ENCODE results near the gene PIP5K1B. TPM values are rescaled to one million over a fixed set of nuclear protein-coding genes. Genes with fewer than 3 reads are reported as not detected.

PIP5K1B gene
- total RNA-seq, 1 donor from 2014 or later: 0.15 TPM

DNA sequence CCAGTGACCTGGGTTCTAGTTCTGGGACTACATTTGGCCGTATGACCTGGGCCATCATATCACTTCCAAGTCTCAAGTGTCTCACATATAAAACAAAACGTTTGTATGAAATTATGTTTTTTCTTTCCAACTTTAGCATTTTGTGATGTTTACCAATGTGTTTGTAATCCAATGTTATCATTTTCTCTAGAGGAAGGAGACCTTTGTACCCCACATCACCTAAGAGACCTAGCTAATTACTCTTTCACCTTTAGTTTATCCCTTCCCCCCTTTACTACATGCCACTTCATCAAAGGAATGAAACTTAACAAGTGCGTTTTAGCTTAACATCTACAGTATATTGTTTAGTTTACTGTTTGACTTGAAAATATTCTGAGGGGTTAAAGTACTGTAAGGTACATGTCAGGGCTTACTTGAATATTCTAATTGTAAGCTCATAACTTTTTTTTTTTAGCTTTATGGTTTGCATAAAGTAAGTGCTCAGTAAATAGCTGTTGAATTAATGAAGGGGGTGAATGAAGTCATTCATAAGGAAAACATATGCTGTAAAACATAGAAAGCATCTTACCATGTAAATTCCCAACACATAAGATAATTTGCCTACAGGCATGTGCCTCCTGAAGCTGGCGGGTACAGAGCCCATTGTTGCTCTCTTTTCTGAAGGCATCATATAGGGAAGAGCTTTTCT is 2.9 kb downstream of the PIP5K1B start:
- DNase-seq (ENCODE audit: low read depth): no peak

DNA sequence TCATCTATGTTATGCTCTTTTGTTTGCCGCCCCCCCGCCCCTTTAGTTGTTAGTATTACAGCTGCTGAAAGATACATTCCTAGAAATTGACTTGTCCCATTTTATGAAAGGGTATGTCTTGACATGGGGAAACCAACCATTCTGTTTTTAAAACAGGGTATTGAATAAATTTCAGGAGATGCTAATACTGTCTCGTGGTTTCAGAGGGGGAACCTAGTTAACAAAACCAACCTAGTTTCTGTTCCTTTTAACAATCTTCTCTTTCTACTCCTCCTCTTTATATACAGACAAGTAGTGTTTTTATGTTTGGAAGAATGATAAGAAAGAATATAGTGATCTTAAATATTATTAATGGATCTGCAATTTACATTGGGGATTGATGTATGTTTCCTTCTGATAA is 3.5 kb downstream of the PIP5K1B start:
- DNase-seq (ENCODE audit: low read depth): no peak

DNA sequence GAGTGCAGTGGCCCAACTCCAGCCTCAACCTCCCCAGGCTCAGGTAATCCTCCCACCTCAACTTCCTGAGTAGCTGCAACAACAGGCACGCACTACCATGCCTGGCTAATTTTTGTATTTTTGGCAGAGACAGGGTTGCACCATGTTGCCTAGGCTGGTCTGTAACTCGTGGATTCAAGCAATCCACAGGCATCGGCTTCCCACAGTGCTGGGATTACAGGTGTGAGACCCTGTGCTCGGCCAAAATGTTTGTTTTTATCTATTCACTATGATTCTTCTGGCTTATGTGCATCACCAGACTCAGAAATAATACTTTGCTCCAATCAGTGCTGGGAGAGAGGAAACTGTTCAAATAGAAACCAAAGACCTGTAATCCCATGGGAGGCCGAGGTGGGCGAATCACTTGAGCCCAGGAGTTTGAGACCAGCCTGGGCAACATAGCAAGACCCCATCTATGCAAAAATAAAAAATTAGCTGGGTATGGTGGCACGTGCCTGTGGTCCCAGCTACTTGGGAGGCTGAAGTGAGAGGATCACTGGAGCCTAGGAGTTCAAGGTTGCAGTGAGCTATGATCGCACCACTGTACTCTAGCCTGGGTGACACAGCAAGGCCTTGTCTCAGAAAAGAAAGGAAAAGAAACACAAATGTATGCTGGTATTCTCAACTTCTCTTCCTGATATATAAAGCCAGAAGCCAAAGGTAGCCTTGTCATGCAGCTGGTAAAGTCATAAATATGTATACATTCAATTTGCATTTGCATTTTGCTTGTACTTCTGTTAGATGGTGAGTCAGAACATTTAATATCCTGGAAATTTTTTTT is 4.5 kb downstream of the PIP5K1B start:
- DNase-seq (ENCODE audit: low read depth): no peak

DNA sequence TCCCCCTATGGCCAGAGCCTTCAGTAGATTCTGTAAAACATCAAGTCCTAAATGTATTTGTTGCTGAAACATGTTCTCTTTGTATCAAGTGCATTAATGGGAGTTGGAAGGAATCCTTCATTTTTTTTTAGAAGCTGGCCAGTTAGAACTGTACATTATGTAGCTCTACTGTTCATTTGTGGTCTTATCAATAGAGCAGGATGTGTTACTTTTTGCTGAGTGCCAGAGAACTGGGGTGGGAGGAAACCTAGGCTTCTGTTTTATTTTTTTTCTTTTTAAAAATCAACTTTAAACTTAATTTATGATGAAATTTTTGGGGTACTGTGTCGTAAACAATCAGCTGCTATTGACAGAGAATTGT is 5.1 kb downstream of the PIP5K1B start:
- DNase-seq (ENCODE audit: low read depth): no peak

DNA sequence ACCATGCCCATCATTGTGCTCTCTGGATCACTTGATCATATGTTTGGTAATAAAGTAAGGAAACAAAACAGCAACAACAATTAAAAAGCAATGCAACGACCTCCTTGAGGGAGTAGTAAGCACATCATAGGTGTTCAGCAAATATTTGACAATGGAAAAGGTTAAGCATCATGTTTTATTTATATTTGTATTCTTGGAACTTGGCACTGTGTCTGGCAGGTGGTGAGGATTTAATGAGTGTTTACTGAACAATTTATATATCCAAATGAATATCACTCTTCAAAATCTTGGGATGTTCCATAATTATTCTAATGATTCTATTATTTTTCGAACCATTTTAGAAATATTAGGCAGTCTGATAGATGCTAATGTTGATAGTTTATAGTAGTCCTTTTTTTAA is 6.2 kb downstream of the PIP5K1B start:
- no peak for DNase-seq (ENCODE audit: low read depth)

DNA sequence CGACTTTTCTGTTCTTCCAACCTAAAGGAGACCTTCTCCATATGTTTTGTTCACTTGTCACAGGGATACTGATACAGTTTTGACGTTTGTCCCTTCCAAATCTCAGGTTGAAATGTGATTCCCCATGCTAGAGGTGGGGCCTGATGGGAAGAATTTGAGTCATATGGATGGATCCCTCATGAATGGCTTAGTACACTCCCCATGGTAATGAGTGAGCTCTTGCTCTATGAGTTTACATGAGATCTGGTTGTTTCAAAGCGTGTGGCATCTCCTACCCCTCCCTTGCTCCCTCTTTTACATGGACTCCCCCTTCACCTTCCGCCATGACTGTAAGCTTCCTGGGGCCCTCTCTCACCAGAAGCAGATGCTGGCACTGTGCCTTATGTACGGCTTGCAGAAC is 6.9 kb downstream of the PIP5K1B start:
- no peak for DNase-seq (ENCODE audit: low read depth)

DNA sequence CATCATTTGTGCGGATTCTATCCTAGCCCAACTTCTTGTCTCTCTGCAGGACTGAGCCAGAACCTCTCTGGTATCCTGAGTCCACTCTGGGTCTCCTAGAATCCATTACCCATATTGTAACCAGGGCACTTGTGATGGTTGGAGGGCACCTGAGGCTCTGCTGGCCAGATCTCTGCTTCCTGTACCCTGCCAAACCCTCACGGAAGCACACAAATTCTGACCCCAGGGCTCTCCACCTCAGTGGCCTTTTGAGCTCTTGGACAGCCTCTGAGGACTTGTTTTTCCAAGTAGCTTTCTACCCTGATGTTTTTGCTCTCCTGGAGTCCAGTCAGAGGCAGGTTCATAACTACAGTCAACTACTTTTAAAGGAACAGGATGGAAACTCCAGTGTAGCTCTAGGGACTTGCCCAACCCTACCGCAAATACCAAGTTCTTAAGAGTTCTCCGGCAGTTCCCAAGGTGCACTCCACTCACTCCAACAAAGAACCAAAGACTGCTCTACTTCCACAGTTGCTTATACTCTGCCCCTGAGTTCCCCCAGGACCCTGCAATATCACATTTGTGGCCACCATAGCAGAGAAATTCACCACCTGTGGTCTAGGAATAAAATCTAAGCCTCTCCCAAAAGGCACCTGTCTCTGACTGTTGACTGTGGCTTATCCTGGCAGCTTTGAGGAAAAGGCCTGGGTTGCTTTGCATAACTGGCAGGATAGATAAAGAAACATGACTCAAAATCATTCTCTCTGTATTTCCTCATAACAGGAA is 9.6 kb downstream of the PIP5K1B start:
- no peak for DNase-seq (ENCODE audit: low read depth)

DNA sequence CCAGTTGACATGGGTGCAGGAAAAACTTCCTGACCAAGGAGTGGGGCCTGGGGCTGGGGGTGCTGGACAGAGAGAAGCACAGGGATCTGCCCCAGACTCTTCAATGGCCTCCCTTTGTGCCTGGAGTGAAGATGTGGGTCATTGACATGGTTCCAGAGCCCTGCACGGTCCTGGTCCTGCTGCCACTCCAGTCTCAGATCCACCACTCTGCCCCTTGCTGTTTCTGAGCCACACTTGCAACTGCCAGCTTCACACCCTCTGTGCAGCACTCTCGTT is 10.1 kb downstream of the PIP5K1B start:
- DNase-seq (ENCODE audit: low read depth): no peak

DNA sequence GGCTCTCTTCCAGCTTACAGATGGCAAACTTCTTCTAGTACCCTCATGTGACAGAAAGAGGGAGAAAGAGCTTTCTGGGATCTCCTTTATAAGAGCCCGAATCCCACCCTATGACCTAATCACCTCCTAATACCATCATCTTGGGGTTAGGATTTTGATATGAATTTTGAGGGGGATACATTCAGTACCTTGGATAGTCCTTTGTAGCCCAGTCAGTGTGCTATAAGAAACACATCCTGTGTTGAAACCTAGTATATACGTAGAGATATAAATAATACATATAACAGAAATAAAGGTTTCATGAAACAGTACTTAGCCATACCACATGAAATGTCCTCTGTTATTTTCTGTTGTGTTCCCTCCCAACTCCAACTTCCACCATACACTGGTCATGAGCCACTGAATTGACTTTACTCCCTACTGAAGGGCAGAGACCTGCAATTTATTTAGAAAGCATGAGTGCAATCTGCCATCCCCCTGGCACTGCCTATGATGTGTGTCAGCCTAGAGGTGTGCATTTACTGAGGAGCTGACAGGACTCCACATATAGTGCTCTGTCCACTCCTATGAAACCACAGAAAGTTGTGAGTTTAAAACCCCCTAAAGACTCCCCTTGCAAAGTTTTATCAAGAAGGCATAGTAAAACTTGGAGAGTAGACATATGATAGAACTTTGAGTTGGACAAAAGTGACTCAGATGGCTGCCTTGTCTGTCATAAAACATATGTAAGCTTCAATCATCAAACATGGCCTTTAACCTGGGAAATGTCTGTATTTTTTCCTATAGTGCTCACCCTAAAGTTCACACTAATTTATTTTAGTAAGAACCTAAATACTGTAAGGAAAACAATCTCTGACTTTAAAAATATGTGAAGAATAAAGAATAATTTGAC is 12.8 kb downstream of the PIP5K1B start:
- no peak for DNase-seq (ENCODE audit: low read depth)

DNA sequence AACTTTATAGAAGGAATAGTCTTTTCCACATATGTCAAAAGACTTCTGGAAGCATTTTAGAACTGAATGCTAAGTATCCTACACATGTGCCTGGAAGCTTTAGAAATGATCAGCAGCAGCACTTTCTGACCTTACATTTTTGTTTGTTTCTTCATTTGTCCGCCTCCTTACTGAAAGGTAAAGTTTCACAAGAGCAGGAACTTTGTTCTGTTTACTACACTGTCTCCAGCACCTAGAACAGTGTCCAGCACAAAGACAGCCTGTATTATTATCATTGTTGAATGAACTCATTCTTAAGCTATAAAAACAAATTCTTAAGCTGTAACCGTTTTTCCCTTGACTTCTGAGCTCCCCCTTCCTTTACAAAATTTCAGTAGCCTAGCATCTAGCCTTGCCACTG is 14.8 kb downstream of the PIP5K1B start:
- no peak for DNase-seq (ENCODE audit: low read depth)

DNA sequence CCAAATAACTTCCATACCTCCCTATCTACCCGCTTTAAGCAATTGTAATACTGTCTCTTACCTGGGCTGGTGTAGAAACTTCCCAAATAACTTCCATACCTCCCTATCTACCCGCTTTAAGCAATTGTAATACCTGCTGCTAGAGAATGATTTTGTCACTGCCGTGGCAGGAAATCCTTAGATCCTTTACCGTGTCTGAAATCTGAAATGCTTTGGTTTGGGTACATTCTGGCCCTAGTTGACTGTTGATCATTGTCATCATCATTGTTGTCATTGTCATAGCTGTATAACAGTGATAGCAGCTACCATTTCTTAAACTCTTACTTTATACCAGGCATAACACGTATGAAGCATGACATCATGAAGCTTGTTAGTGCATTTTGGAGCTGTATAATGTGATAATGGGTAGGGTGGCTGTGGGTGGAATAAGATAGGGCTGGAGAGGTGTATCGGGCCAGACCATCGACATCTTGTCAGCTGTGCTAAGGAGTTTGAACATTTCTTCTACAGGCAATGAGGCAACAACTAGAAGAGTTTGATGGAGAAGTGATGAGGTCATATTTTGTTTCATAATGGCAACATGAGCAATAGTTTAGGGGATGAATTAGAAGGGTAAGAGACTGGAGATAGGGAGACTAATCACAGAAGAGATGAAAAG is 15.7 kb downstream of the PIP5K1B start:
- DNase-seq (ENCODE audit: low read depth): no peak

DNA sequence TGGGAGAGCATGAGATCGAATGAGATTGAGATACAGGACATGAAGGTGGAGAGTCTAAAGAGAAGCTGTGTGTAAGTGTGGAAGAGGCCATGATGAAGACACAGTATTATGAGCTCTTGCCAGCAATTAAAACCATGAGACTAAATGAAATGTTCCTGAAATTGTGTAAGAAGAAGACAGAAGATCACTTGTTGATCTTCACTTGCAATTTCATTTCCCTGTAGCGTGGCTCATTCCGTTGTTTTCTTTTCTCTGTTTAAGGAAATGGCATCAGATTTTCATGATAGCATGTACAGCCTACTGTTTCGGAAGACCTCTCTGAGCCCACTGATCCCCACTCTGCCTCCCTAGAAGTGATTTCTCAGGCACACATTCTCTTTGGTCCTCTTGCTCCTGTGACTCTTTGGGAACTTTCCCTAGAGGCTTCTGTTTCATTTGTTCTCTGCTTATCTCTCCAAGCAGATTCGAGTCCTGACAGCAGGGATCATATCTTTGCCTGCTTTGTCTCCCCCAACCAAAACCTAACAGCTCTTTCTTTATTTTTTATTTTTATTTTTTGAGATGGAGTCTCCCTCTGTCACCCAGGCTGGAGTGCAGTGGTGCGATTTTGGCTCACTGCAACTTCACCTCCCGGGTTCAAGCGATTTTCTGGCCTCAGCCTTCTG is 16.8 kb downstream of the PIP5K1B start:
- DNase-seq (ENCODE audit: low read depth): no peak

DNA sequence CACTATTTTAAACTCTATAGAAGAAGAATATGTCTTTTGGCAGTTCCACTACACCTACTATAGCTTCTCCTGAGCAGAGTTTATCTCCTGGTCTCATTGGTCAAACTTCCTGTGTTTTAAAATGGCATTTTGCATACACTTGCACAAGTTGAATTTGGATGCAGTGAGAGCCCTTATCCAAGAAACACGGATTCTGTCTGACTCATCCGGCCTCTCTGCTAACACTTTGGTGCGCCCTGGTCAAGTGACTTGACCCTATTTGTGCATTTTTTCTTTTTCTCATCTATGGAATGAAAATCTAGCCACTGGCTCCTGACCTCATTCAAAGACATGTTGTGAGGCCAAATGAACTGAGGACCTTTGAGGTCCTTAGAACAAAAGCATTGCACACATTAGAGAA is 20.0 kb downstream of the PIP5K1B start:
- DNase-seq (ENCODE audit: low read depth): no peak

DNA sequence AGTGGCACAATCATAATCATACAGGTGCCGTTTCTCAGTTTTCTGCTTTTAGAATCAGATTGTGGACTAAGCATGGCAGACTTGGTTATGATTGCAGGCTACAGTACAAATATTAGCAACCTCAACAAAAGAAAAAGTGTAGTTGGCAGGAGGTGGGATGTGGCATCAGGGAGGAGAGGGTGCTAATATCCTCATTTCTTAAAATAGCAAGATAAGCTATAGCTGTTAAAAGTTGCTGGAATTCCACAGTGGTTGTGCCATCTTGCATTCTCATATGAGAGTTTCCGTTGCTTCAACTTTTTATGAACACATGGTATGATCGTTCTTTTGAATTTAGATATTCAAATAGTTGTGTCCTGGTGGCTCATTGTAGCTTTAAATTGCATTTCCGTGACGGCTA is 21.4 kb downstream of the PIP5K1B start:
- no peak for DNase-seq (ENCODE audit: low read depth)

DNA sequence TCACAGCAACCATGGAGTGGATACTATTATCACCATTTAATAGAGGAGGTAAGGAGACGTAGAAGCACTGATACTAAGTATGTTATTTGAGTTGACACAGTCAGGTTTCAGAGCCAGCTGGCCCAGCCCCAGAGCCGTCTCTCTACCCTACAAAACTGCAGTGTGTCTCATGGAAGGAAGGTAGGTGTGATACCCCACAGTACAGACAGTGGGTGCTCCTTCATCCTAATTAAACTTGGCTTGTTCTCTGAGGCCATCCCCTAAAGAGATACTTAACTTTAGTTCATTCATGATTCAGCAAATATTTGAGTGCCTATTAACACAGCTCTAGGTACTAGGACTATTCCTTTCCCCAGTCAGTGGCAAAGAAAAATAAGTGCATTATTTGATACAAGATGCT is 22.6 kb downstream of the PIP5K1B start:
- no peak for DNase-seq (ENCODE audit: low read depth)

DNA sequence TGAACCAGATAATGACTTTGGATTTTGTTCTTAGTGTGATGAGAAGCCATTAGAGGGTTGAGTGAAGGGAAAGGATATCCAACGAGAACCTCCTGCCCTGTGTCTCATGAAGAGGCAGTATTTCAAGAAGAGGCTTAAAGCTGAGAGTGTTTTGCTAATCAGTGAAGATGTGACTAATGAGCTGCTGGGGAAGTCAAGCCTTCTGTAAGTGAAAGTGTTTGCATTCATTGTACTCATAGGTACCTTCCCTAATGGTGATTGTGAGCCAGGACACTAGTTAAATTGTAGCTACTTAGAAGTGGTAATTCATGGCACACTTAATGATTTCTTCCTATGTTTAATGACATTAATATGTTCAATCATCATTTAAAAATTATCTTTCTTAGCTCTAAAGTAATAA is 23.7 kb downstream of the PIP5K1B start:
- DNase-seq (ENCODE audit: low read depth): no peak

DNA sequence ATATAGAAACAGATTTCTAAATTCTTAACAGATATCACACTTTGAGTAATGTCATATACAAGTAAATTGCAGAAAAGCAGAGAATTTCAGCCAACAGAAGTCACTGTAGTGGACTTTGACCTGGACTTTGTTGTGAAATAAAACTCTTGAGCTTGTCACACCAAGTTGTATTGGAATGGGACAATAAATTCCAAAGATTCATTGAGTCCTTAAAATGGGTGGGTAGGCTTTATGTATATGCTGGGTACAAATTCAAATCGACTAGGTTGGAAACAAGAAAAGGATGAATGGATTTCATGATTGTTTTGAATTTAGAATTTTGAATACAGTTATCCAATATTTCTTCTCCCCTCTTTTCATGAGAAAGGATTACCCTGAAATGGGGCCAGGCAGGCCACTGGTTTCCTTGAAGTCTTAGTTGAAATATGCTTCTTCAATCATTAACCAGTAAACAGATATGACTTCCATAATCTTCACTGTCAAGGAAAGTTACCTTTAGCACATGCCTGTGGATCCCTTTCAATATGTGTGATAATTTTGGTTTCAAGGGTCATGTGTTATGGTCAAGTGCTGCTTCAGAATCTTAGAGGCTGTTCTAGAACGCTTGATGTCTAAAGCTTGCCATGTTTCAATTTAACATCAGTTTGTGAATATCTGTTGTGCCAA is 25.7 kb downstream of the PIP5K1B start:
- DNase-seq (ENCODE audit: low read depth): no peak

DNA sequence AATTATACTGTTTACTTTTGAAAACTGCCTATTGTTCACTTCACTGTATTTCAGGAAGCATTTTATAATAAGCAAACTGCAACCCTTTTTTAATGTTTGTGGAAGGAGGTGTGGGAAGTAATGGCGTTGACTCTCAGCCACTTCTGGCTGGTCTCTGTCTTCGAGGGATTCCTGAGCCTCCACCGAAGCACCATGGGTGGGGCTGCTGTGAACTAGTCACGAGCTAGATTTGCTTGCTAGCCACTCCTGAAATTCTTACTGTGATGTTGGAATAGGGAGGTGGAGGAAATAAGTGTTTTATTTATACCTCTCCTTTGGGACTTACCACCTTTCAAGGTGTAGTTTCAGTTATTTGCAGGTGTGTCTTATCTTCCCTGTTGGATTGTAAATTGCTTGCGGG is 26.8 kb downstream of the PIP5K1B start:
- no peak for DNase-seq (ENCODE audit: low read depth)

DNA sequence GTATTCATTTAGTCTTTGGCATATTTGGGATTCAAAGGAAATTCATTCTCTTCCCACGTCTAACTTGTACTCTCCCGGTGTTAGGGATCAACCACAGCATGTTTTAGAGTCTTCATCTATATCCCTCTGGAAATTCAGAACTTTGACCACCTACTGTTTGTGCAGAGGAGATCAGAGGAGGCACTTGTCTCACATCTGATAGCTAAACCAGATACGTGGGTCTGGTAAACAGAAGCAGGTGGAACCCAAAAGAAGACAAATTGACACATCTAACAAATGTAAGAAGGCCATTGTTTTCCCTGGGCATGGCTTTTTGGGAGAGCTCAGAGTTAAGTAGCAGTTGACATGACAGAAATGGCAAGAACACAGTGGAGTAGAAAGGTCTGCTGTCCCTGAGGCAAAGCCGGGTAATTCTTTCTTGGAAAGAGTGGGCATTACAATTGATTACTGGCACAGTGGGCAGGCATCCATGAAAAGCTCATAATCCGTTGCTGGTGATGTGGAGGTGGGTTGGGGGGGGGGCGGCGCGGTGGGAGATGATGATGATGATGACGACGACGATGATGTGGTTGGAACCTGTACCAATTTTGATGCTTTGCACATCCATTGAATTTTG is 27.5 kb downstream of the PIP5K1B start:
- DNase-seq (ENCODE audit: low read depth): no peak

DNA sequence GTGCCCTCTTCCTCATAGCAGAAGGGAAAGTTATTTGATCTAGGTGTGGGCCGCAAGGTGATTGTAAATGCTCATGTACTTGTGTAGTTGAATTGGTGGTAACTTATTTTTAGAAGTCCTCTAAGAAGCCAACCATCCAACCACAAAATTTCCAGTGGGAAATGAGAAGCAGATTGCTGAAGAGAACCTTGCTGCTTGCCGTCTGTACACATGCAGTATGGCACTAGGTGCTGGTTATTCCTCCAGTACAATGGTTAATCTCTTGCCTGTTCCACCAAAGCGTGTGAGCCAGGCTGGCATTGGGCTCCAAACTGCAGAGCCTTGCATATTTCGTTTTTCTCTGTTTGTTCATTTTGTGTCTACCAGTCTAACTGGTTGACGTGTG is 28.0 kb downstream of the PIP5K1B start:
- no peak for DNase-seq (ENCODE audit: low read depth)
